HG03432 (cell line): ENCODE measurements around the gene RNMT.
A peak's percentile ranks its signal among the peaks of the same experiment; 100 is the strongest.

Experiments
- ATAC-seq: cut with Tn5 transposase; IDR thresholded peaks from one replicate; pipeline ENCODE4 v1.9.1; 2021; ENCODE audit warnings: mild to moderate bottlenecking, moderate library complexity; ENCODE audit not compliant: unreplicated experiment

The RNMT gene

DNA sequence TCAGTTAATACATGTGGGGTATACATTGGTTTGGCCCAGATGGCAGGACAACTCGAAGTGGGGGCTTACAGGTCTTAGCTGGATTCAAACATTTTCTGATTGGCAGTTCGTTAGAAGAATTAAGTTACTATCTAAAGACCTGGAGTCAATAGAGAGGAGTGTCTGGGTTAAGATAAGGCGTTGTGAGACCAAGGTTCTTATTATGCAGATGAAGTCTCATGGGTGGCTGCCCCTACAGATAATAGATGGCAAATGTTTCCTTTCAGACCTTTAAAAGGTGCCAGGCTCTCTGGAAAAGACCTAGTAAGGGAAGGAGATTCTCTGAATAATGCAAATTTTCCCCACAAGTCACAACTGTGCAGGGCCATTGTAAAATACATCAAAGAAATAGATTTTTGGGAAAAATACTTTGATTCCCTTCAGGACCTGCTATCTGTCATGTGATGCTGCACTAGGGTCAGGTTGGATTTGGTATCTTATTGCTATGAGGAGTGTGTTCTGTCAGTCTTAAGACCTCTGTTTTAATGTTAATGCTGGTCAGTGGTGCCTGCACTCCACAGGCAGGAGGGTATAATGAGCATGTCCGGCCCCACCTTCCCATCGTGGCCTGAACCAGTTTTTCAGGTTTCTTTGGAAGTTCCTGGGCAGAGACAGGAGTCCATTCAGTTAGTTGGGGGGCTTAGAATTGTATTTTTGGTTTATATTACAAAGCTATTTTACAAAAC is 83.2 kb downstream of the RNMT start:
- ATAC-seq, result no peak

DNA sequence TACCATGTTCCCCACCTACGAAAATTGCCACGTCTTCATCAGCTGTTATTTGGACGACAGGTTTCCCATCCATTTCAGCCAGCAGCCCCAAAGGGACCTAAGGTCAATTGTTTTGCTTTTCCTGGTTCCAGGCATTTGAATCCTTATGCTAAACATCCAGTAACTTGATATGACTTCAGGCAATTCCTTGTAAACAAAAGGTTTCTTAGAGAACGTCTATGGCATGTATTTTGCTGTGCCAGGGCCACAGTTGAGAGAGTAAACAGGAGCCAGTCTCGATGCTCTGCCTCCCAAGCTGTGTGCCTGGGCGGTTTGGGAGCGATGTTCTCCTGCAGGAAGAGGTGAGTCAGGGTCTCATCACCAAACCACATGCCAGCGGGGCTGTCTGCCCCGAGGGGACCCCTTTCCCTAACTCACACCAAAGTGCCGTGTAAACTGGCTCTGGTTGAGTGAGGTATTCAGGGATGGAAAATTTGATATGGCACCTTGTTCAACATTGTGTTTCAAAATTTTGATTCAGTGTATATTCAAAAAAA is 84.5 kb downstream of the RNMT start:
- no peak for ATAC-seq

DNA sequence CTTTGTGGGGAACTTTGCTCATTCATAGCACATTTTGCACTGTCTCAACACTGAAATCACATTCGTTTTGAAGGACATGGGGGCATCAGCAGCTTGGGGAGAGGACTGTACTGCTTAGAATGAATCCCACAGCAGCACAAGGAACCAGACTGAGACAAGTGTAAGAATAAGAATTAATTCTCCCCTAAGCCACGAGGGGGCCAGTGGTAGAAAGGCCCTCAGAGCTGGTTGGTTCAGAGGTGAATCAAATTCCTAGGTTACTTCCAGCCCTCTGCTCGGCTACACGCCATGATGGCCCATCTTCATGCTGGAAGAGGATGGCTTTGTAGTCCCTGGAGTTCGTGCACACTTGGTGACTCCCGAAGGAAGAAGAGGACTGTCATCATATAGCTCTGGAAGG is 85.5 kb downstream of the RNMT start:
- no peak for ATAC-seq

DNA sequence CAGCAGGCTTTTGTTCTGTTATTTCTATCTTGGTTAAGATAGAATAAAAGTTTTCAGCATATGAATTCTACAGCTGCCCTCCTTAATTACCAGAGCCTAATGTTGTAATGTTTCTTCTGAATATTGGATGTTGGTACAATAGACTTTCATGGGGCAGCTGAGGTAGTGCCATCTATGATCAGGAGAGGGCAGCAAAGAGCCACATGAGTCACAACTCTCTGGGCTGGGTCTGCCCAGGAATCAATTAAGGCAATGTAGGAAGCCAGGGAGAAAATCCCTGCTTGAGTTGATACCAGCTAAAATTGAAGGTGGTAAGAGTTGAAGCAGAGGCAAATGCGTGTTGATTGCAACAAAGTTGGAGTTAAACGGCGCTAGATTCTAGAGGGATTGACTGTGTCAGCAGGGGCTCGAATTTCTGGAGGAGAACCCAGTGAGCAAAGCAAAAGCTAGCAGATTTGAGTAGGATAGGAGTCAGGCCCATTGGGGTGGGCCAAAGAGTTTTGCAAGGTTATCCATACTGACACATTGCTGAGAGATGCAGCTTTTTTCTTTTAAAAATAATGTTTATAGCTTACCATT is 86.9 kb downstream of the RNMT start:
- ATAC-seq, result peak; percentile 81
